ENCODE measurements around the gene PTPN18.

GRCh38 chr2:130389358-130389757, 33.5 kb downstream of the PTPN18 start:
- no peak for TF ChIP-seq CTCF (IDR thresholded peaks at IDR 0.05)
- no peak for TF ChIP-seq EP300 (IDR thresholded peaks at IDR 0.05)
- no peak for TF ChIP-seq POLR2A (IDR thresholded peaks at IDR 0.05)
- TF ChIP-seq POLR2AphosphoS5 (IDR thresholded peaks at IDR 0.05), result no peak

Measured in sigmoid colon (tissue), 4 donors.